Endothelial cell of umbilical vein (primary cell): ENCODE measurements around the gene ARHGEF17. TPM values are rescaled to one million over a fixed set of nuclear protein-coding genes. Genes with fewer than 3 reads are reported as not detected.
"Not testable (repeated sequence)": the region's sequence is repeated elsewhere in the genome, so short reads cannot be mapped to it uniquely, and the experiment has no call there.

Source experiments
- BruUV-seq: library from RNA; stranded (reverse); fragments of 400-500 nt; replicated peaks from 2 replicates; lab custom pipeline; 2021; lab: Mats Ljungman, UMichigan
- CTCF ChIA-PET: fragments of 300-600, 350-600 bp; sonication (Branson Sonifier 250); formaldehyde crosslinking; loops from one replicate; lab custom pipeline; 2021; ENCODE audit warnings: antibody characterized with exemption, inconsistent platforms; lab: Charles Lee
- POLR2A ChIA-PET: fragments of 300-600, 350-600 bp; sonication (Branson Sonifier 250); formaldehyde crosslinking; loops from one replicate; lab custom pipeline; 2021; ENCODE audit warnings: antibody characterized with exemption, inconsistent platforms; lab: Charles Lee
- DNase-seq: peaks from one replicate; pipeline ENCODE4 v3.0.0-alpha.2; 2011; ENCODE audit warnings: low read depth, low spot score
- FAIRE-seq: peaks from 2 replicates; lab custom pipeline; 2011; peaks lifted over from hg19 to GRCh38; lab: Jason Lieb, UNC
- H2AFZ ChIP-seq: 2 replicates; pipeline ENCODE4 v1.6.0; 2012; ENCODE audit warnings: low read depth, low read length, control low read depth, inconsistent platforms
- H3K27ac ChIP-seq: 2 replicates; pipeline ENCODE4 v1.5.1; 2011; ENCODE audit warnings: low read depth, mild to moderate bottlenecking, control low read depth, low read length, moderate library complexity; ENCODE audit not compliant: insufficient read depth
- H3K27me3 ChIP-seq, 2 experiments: 2 replicates each; pipeline versions ENCODE4 v1.6.0 to v1.6.1; 2011; ENCODE audit warnings: low read length in 2 of 2, mixed read lengths in 1 of 2; ENCODE audit not compliant: control insufficient read depth in 2 of 2, insufficient read depth in 2 of 2
- H3K36me3 ChIP-seq, 2 experiments: 2 replicates in 1 of 2; 3 replicates in 1 of 2; pipeline ENCODE4 v1.5.1; 2011; ENCODE audit warnings: low read length in 2 of 2, mild to moderate bottlenecking in 1 of 2, moderate library complexity in 1 of 2; ENCODE audit not compliant: control insufficient read depth in 2 of 2, insufficient read depth in 2 of 2; ENCODE audit errors: extremely low read depth in 1 of 2
- H3K4me1 ChIP-seq: 3 replicates; pipeline ENCODE4 v1.5.1; 2011; ENCODE audit warnings: mild to moderate bottlenecking, low read length; ENCODE audit not compliant: control insufficient read depth, insufficient read depth; ENCODE audit errors: extremely low read depth
- H3K4me2 ChIP-seq: 2 replicates; pipeline ENCODE4 v1.6.1; 2011; ENCODE audit warnings: low read length, control low read depth, mixed read lengths; ENCODE audit not compliant: insufficient read depth
- H3K4me3 ChIP-seq, 3 experiments: fragments of 200-600 bp in 1 of 3; sonication (generic), shearing (Covaris generic) in 1 of 3; replicated peaks in 1 of 3; 2 replicates each; pipeline ENCODE4 v1.5.1; 2011 to 2016; ENCODE audit warnings: control low read depth in 3 of 3, low read length in 3 of 3, mild to moderate bottlenecking in 2 of 3, inconsistent platforms in 1 of 3, low read depth in 1 of 3, moderate library complexity in 1 of 3; ENCODE audit not compliant: insufficient read depth in 1 of 3
- H3K79me2 ChIP-seq: 2 replicates; pipeline ENCODE4 v1.6.0; 2012; ENCODE audit warnings: low read length, inconsistent platforms; ENCODE audit not compliant: control insufficient read depth, insufficient read depth
- H3K9ac ChIP-seq: replicated peaks from 2 replicates; pipeline ENCODE3; 2011; ENCODE audit warnings: low read length, control low read depth; ENCODE audit not compliant: insufficient read depth; ENCODE audit errors: extremely low read depth
- H3K9me1 ChIP-seq: replicated peaks from 3 replicates; pipeline ENCODE4 v1.6.0; 2011; ENCODE audit warnings: mild to moderate bottlenecking, low read length; ENCODE audit not compliant: control insufficient read depth, insufficient read depth; ENCODE audit errors: extremely low read depth
- H3K9me3 ChIP-seq: replicated peaks from 2 replicates; pipeline ENCODE4 v1.5.1; 2012; ENCODE audit warnings: low read length, inconsistent platforms; ENCODE audit not compliant: control insufficient read depth, insufficient read depth
- H4K20me1 ChIP-seq: replicated peaks from 2 replicates; pipeline ENCODE3; 2011; ENCODE audit warnings: mild to moderate bottlenecking, low read length; ENCODE audit not compliant: control insufficient read depth, insufficient read depth; ENCODE audit errors: extremely low read depth
- CTCF ChIP-seq, 2 donors: IDR thresholded peaks; 1 replicate in 1 of 2; 2 replicates in 1 of 2; pipeline ENCODE4 v1.5.1; 2011; ENCODE audit warnings: low read length in 2 of 2, mild to moderate bottlenecking in 2 of 2, moderate library complexity in 2 of 2, control low read depth in 1 of 2, inconsistent platforms in 1 of 2, low read depth in 1 of 2; ENCODE audit not compliant: insufficient read depth in 1 of 2; ENCODE audit errors: extremely low read depth in 1 of 2
- EZH2 ChIP-seq: IDR thresholded peaks from 2 replicates; pipeline ENCODE4 v1.6.1; 2012; ENCODE audit warnings: borderline replicate concordance, low read depth, mild to moderate bottlenecking, moderate library complexity, low read length, inconsistent platforms; ENCODE audit not compliant: severe bottlenecking
- FOS ChIP-seq: IDR thresholded peaks from 2 replicates; pipeline ENCODE4 v1.6.1; 2011; ENCODE audit warnings: mild to moderate bottlenecking, low read length, moderate library complexity, borderline replicate concordance; ENCODE audit not compliant: insufficient read depth
- GATA2 ChIP-seq: IDR thresholded peaks from 2 replicates; pipeline ENCODE4 v1.7.0; 2011; ENCODE audit warnings: low read depth, mild to moderate bottlenecking, moderate library complexity, mixed read lengths, low read length; ENCODE audit not compliant: insufficient read length, insufficient read depth
- JUN ChIP-seq: IDR thresholded peaks from 2 replicates; pipeline ENCODE4 v1.6.1; 2011; ENCODE audit warnings: borderline replicate concordance, low read depth; ENCODE audit not compliant: insufficient read length, insufficient read depth
- MAX ChIP-seq: IDR thresholded peaks from 2 replicates; pipeline ENCODE4 v1.6.1; 2011; ENCODE audit not compliant: insufficient read depth, insufficient read length
- MYC ChIP-seq: IDR thresholded peaks from one replicate; pipeline ENCODE4 v1.6.1; 2011; ENCODE audit warnings: mild to moderate bottlenecking, low read depth, low read length
- POLR2A ChIP-seq: IDR thresholded peaks from 2 replicates; pipeline ENCODE4 v1.6.1; 2012; ENCODE audit warnings: low read depth, mild to moderate bottlenecking, control low read depth, low read length
- POLR2AphosphoS5 ChIP-seq: IDR thresholded peaks from 2 replicates; pipeline ENCODE4 v1.6.1; 2012; ENCODE audit warnings: low read depth, mild to moderate bottlenecking, control low read depth, low read length, moderate library complexity; ENCODE audit not compliant: insufficient read depth
- dilution Hi-C: fragments of 300-500 bp; cut with MboI; formaldehyde crosslinking; loops from one replicate; pipeline ENCODE4 v1.15.0; 2019; ENCODE audit warnings: low sequenced_read_pairs; ENCODE audit not compliant: extremely low pct_ligation_motif_present
- intact Hi-C: fragments of 100-400 bp; cut with micrococcal nuclease; formaldehyde crosslinking; loops from one replicate; pipeline ENCODE4 v1.10.0; 2022
- polyA plus RNA-seq, 4 experiments: library from polyadenylated mRNA; depleted of rRNA in 3 of 4; stranded (reverse) in 3 of 4; unstranded in 1 of 4; fragments of >200 nt; gene quantifications; 2 replicates each; pipeline versions ENCODE4 v1.2.1 to v1.2.3, GENCODE V29; 2011 to 2012; ENCODE audit warnings: missing spikeins in 1 of 4
- total RNA-seq: library from RNA; stranded (reverse); gene quantifications from 2 replicates; pipeline ENCODE4 v1.2.3, GENCODE V29; 2021

Gene ARHGEF17
- total and polyA plus RNA-seq, 2 donors (not counting 3 experiments of a cell fraction or from before 2014, with no cell fraction given), result 74.9 to 89.9 TPM

- H3K4me3 ChIP-seq, result no peak overlapping the region
- intact Hi-C loops, result no loop called here
- H3K27ac ChIP-seq, result no peak overlapping the region
- no peak overlapping the region for H2AFZ ChIP-seq
- no TSS peak for BruUV-seq
- FAIRE-seq (no peak), DNase-seq (no peak)
- no peaks in the 10 kb centered on the region for H3K9me1 ChIP-seq
- ChIA-PET POLR2A (no interaction called here), CTCF (interaction anchor here (1.0 to 1.8 kb wide), 5 partner anchors 9 to 34 kb away, joined by 3 to 10 read pairs (median 3); no protein-coding TSS in a partner anchor)
- no peaks in the 10 kb centered on the region for H3K9me3 ChIP-seq
- no peak overlapping the region for H3K4me2 ChIP-seq
- no peaks in the 10 kb centered on the region for H3K36me3 ChIP-seq
- H3K9ac ChIP-seq, result no peak overlapping the region
- H4K20me1 ChIP-seq, result no peaks in the 10 kb centered on the region
- no peaks in the 10 kb centered on the region for H3K79me2 ChIP-seq
- peaks cover 0 to 10% of the 10 kb centered on the region in 2 experiments for H3K27me3 ChIP-seq
- no peaks in the 10 kb centered on the region for H3K4me1 ChIP-seq
- TF ChIP-seq MYC, result no peak
- no peak for TF ChIP-seq MAX
- TF ChIP-seq GATA2, result no peak
- TF ChIP-seq CTCF (IDR thresholded peaks at IDR 0.05; ENCODE audit: extremely low read depth in 1 of 2, insufficient read depth in 1 of 2, low read depth in 1 of 2, low read length in 2 of 2), result no peak
- TF ChIP-seq FOS, result no peak
- TF ChIP-seq POLR2A, result no peak
- no peak for TF ChIP-seq POLR2AphosphoS5
- no peak for TF ChIP-seq JUN
- no peak for TF ChIP-seq EZH2
- dilution Hi-C loops, result no loop called here
These were observed 37.1 kb upstream of the ARHGEF17 start for GRCh38 chr11:73270855-73271477.

GRCh38 chr11:73271478-73271865 lies 36.6 kb upstream of the ARHGEF17 start:
- H3K4me2 ChIP-seq, BruUV-seq, POLR2A ChIA-PET, H3K27me3 ChIP-seq, dilution Hi-C loops, H3K9me3 ChIP-seq, H3K79me2 ChIP-seq, H3K36me3 ChIP-seq, H3K27ac ChIP-seq, intact Hi-C loops, H3K9me1 ChIP-seq, DNase-seq, H3K4me3 ChIP-seq, H3K4me1 ChIP-seq, H2AFZ ChIP-seq, H4K20me1 ChIP-seq, H3K9ac ChIP-seq, FAIRE-seq: not testable (repeated sequence)
- CTCF ChIA-PET, result interaction anchor here (1.0 to 1.5 kb wide), 4 partner anchors 8 to 35 kb away, joined by 3 read pairs; no protein-coding TSS in a partner anchor
